ENCODE results near the gene S1PR1. TPM values are rescaled to one million over a fixed set of nuclear protein-coding genes. Genes with fewer than 3 reads are reported as not detected.

Gene S1PR1
- total RNA-seq, 6 experiments from 2014 or later = 9.0 to 14.8 (median 9.3) TPM

DNA sequence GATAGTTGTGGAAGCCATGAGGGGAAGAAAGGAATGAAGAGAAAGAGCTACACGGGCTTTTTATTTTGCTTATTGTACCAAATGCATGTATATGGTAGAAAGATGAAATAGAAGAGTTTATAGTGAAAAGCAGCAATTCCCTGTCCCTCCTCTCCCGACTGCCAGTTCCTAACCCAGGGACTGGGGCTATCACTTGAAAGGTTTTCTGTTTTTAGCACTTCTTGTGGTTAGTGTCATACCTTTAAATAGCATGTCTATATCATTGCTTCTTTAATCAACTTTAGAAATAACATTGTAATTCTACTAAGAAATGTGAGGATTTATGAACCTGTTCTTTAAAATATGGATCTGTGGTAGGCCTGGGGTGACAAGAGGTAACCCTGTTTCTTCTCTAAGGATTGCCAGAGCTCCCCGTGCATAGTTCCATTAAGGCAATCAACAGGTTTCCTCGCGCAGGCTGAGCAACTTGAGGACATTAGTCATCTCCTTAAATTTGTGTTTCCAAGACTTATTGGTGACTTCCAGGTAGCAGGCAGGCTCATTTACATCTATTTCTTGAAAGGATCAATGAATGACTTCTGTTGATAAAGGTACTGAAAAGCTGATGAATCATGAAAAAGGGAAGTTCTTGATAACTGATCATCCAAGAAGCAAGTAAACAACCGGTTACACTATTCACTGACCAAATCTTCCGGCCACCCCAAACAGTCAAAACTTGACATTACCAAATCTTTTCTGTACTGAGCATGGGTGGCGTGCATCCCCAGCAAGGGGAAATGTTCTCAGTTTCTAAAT is 37.8 kb upstream of the S1PR1 start:
- ATAC-seq (no peak), DNase-seq (no peak)
- Histone ChIP-seq H3K27ac (no peak overlapping the region), H3K4me3 (no peak overlapping the region), H3K36me3 (no peaks in the 10 kb centered on the region), H3K27me3 (no peaks in the 10 kb centered on the region), H3K4me1 (peaks cover 0 to 7% (median 3%) of the 10 kb centered on the region in 4 donors), H3K9me3 (no peaks in the 10 kb centered on the region)
- intact Hi-C loops (cut with DNase I) = no loop called here
- 80% methylated on average over 7 of the region's 8 CpGs for WGBS (ENCODE audit: insufficient coverage, low coverage, low lambda C conversion rate, missing lambda C conversion rate)
- TF ChIP-seq POLR2A (IDR thresholded peaks at IDR 0.05) (no peak), CTCF (IDR thresholded peaks at IDR 0.05) (no peak)

GRCh38 chr1:101199637-101199982 is 37.2 kb upstream of the S1PR1 start:
- no peak overlapping the region for H3K27ac ChIP-seq
- no peaks in the 10 kb centered on the region for H3K9me3 ChIP-seq
- intact Hi-C loops (cut with DNase I) = no loop called here
- no peak overlapping the region for H3K4me3 ChIP-seq
- 64% methylated on average over 1 of the region's 1 CpG for WGBS (ENCODE audit: insufficient coverage, low coverage, low lambda C conversion rate, missing lambda C conversion rate)
- DNase-seq (no peak), ATAC-seq (no peak)
- H3K4me1 ChIP-seq = peaks cover 0 to 2% (median 0%) of the 10 kb centered on the region in 4 donors
- H3K27me3 ChIP-seq = no peaks in the 10 kb centered on the region
- H3K36me3 ChIP-seq = no peaks in the 10 kb centered on the region
- TF ChIP-seq POLR2A (IDR thresholded peaks at IDR 0.05) (no peak), CTCF (IDR thresholded peaks at IDR 0.05) (no peak)

- Histone ChIP-seq H3K4me1 (no peaks in the 10 kb centered on the region), H3K27ac (no peak overlapping the region), H3K4me3 (no peak overlapping the region), H3K9me3 (no peaks in the 10 kb centered on the region), H3K36me3 (no peaks in the 10 kb centered on the region), H3K27me3 (no peaks in the 10 kb centered on the region)
- intact Hi-C loops (cut with DNase I) = no loop called here
- ATAC-seq = no peak
- TF ChIP-seq CTCF (IDR thresholded peaks at IDR 0.05) (no peak), POLR2A (IDR thresholded peaks at IDR 0.05) (no peak)
- 83% methylated on average over 2 of the region's 2 CpGs for WGBS (ENCODE audit: insufficient coverage, low coverage, low lambda C conversion rate, missing lambda C conversion rate)
- no peak for DNase-seq
These were observed 36.3 kb upstream of the S1PR1 start for GRCh38 chr1:101200513-101200912.

DNA sequence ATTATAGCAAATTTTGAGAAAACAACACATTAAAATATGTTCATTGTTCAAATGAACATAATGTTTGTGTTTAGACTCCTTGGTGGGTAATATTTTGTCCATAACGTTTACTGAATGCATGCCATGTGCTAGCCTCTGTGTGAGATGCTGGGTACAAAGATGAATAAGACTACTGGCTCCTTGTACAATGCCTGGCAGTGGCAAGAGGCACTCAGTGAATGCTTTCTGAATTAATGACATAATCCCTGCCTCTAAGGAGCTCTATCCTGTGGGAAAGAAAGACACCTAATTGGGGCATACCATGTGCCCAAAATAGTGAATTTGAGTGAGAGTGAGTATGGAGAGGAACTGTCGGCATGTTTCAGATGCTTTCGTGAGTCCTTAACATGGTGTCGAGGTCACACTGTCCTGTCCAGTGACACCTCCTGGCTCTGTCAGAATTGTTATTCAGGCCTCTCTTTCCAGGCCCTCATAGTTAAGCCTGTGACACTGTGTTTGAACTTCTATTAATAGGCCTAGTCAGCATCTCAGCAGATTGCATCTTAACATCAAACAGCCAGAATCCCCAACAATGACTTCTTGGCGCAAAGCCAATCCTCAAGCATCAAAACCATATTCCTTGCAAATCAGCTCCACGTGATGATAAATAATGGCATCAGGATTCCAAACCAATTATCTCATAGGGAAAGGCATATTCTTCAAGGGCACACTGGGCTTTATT is 32.8 kb upstream of the S1PR1 start:
- Histone ChIP-seq H3K27ac (no peak overlapping the region), H3K4me1 (no peaks in the 10 kb centered on the region), H3K9me3 (no peaks in the 10 kb centered on the region), H3K27me3 (no peaks in the 10 kb centered on the region), H3K4me3 (no peak overlapping the region), H3K36me3 (no peaks in the 10 kb centered on the region)
- no peak for TF ChIP-seq POLR2A (IDR thresholded peaks at IDR 0.05)
- no peak for TF ChIP-seq CTCF (IDR thresholded peaks at IDR 0.05)
- no peak for DNase-seq
- intact Hi-C loops (cut with DNase I) = no loop called here
- no peak for ATAC-seq
- 76% methylated on average over 6 of the region's 6 CpGs for WGBS (ENCODE audit: insufficient coverage, low coverage, low lambda C conversion rate, missing lambda C conversion rate)
